RPMI8226 (cell line): ENCODE results near the gene SMIM26.
A peak's percentile ranks its signal among the peaks of the same experiment; 100 is the strongest.

Source experiments
- DNase-seq: peaks from one replicate; pipeline ENCODE4 v3.0.0-alpha.2; 2015

SMIM26 gene

GRCh38 chr20:18585134-18585533 is 17.9 kb downstream of the SMIM26 start:
- DNase-seq, result no peak

DNA sequence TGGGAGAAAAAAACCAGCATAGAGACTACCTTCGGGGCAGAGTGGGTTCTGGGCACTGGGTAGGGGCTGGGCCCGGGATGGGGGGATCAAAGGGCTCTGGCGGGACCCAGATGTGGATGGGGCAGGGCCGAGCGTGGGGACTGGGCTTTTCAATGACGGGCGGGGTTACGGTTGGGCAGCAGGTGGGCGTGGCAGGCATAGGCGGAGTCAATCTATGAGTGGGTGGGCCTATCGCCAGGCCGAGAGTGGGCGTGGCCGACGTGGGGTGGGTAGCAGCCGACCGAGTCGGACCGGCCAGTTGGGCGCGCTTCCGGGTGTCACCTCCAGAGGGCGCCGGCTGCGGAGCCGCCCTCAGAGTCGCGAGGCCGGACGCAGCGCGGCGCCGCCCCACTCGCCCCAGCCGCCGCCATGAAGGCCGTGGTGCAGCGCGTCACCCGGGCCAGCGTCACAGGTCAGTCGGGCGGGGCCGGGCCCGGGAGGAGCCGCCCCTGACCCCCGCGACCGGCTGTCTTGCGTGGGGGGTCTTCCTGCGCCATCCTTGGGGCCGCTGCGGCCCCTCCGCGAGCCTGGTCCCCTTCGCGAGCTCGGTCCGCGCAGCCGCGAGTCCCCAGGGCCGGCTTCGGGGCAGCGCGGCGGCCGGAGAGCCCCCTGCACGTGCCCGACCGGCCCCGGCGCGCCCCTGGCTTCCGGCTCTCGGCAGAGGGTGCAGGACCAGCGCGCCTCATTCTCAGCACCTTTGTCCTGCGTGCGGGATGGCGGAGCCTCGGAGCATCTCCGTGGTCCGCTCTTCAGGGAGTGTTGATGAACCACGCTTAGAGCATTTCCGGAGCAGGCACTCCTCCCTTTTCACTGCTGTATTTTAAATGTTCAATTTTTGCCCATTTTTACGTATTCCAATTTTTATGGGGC is 20.7 kb downstream of the SMIM26 start, which contains the start of gene DTD1:
TSS of gene DTD1 (plus strand) at position 390 of the 909 bp plus-strand sequence. CDS start at position 409, 19 bp downstream.
- peak; percentile 93 for DNase-seq

DNA sequence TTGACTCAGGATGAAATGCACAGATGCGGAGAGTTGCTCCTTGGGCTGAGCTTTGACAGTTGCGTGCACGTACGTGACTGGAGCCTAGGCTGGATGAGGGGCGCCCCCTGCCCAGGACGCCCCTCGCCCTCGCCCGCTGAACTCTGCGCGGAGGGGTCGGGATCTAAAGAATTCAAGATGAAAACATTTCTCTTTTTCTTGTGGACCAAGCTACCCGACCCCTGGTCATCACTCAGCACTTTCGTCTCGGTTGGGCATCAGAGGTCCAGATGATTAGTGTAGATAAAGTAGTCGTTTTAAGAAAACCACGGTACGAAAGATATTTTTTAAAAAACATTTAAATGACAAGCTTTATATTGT is 21.3 kb downstream of the SMIM26 start:
- DNase-seq, result no peak

- DNase-seq, result no peak
These were observed 22.9 kb downstream of the SMIM26 start for GRCh38 chr20:18589941-18590674.

GRCh38 chr20:18596270-18596669 is 29.0 kb downstream of the SMIM26 start:
- DNase-seq, result no peak

DNA sequence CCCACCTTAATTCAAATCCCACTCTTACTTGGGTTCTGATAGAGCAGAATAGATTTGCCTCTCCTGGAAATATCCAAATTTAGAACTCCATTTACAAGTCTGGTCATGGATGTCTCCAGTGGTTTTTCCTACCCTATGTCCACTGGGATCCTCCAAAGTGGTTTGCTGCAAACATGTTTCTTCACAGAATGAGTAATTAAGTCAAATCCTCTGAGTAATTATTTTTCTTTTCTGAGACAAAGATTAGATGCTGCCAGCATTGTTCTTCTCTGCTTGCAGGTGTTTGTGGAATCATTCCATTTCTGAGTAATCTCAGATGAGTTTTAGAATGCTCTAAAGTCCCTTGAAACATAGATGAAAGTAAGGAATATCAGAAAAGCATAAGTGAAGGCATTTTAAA is 42.5 kb downstream of the SMIM26 start:
- no peak for DNase-seq

GRCh38 chr20:18611492-18611891 is 44.3 kb downstream of the SMIM26 start:
- DNase-seq, result no peak

GRCh38 chr20:18613553-18613952 is 46.3 kb downstream of the SMIM26 start:
- DNase-seq, result no peak

DNA sequence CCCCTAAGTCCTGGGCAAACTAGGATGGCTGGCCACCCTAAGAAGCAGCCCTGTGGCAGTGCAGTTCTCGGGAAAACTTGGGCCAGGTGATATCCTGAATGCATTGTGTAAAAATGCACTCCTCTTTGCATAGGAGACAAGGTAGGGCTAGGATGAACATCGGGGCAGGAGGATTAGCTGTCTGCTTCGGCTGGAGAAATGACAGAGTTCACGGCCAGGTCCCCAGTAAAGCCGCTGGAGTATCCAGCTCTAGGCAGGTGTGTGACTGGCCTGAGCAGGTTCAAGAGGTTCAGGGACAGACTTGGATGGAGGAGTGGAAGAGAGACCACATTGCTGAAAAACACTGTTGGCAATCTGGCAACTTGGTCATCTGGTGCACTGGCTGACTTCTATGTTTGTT is 47.0 kb downstream of the SMIM26 start:
- no peak for DNase-seq

DNA sequence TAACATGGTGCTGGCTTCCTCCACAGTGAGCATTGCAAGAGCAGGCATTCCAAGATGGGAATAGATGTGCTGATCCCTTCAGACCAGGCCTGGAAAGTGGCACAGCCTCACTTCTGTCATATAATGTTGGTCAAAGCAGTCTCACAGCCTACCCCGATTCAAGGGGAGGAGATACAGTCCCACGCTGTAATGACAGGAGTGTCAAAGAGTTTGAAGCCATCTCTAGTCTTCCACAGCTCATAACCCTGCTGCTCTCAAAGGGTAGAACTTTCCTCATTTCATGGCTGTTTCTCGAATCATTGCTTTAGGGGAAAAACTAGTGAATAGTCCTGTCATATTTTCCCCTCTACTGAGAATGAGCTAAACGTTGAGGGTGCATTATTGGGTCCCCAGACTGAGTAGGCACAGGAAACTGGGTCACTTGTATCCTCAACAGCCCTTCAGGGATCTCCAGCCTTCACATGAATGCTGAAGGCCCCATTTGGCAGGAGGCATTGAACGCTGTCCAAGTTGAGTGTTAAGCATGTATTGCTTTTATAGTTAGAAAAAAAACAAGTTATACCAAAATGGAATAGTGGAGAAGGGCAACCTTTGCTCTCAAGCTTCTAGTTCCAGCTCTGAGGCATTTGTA is 47.9 kb downstream of the SMIM26 start:
- no peak for DNase-seq
